ENCODE data around the gene ITGAE. TPM values are rescaled to one million over a fixed set of nuclear protein-coding genes. Genes with fewer than 3 reads are reported as not detected.

ITGAE gene
- total and polyA plus RNA-seq, 7 experiments from 2014 or later, result 16.3 to 44.9 (median 23.6) TPM

- H3K36me3 Mint-ChIP-seq, result no peaks in the 10 kb centered on the region
- no peak overlapping the region for H3K4me3 ChIP-seq (ENCODE audit: low read length)
- CTCF ChIA-PET, result interaction anchor here (0.7 kb wide), 1 partner anchor 777 kb away, joined by 4 read pairs; no protein-coding TSS in a partner anchor
- H3K36me3 ChIP-seq (ENCODE audit: control insufficient read depth in 2 of 3, insufficient read depth in 3 of 3, low read length in 3 of 3), result no peaks in the 10 kb centered on the region
- no peak overlapping the region for H3K27ac ChIP-seq (ENCODE audit: low read depth, low read length)
- POLR2A ChIA-PET, result no interaction called here
- peaks cover 8 to 31% of the 10 kb centered on the region in 2 donors for H3K4me1 ChIP-seq (ENCODE audit: control insufficient read depth in 2 of 2, insufficient read depth in 2 of 2, low read length in 2 of 2)
- no peak for ATAC-seq
- H3K27ac Mint-ChIP-seq, result peak overlapping the region in 1 of 9 donors; percentile 14
- peaks cover 7 to 33% (median 22%) of the 10 kb centered on the region in 7 donors for H3K4me1 Mint-ChIP-seq
- H3K27me3 Mint-ChIP-seq, result peaks cover 0 to 5% (median 0%) of the 10 kb centered on the region in 5 donors
- no peaks in the 10 kb centered on the region for H3K9me3 Mint-ChIP-seq
- no peak overlapping the region for H3K4me3 Mint-ChIP-seq
- H3K27me3 ChIP-seq (ENCODE audit: control insufficient read depth in 2 of 2, insufficient read depth in 2 of 2, low read length in 2 of 2), result no peaks in the 10 kb centered on the region
- no peak for DNase-seq
- intact Hi-C loops (cut with micrococcal nuclease), result loop anchor here in 1 of 2 donors (5.0 kb wide), 1 partner anchor 37 kb away; no protein-coding TSS in a partner anchor
- H3K9me3 ChIP-seq (ENCODE audit: control insufficient read depth in 2 of 3, low read length in 3 of 3), result no peaks in the 10 kb centered on the region
Observed at GRCh38 chr17:3773966-3774365, 27.0 kb downstream of the ITGAE start.

GRCh38 chr17:3773511-3773910 lies 27.5 kb downstream of the ITGAE start:
- no peak overlapping the region for H3K27ac Mint-ChIP-seq
- Histone ChIP-seq H3K27ac (ENCODE audit: low read depth, low read length) (no peak overlapping the region), H3K9me3 (ENCODE audit: control insufficient read depth in 2 of 3, low read length in 3 of 3) (no peaks in the 10 kb centered on the region), H3K4me1 (ENCODE audit: control insufficient read depth in 2 of 2, insufficient read depth in 2 of 2, low read length in 2 of 2) (peaks cover 8 to 36% of the 10 kb centered on the region in 2 donors), H3K27me3 (ENCODE audit: control insufficient read depth in 2 of 2, insufficient read depth in 2 of 2, low read length in 2 of 2) (no peaks in the 10 kb centered on the region), H3K4me3 (ENCODE audit: low read length) (no peak overlapping the region), H3K36me3 (ENCODE audit: control insufficient read depth in 2 of 3, insufficient read depth in 3 of 3, low read length in 3 of 3) (no peaks in the 10 kb centered on the region)
- peaks cover 0 to 5% (median 0%) of the 10 kb centered on the region in 5 donors for H3K27me3 Mint-ChIP-seq
- no peak overlapping the region for H3K4me3 Mint-ChIP-seq
- no peak for DNase-seq
- peaks cover 10 to 38% (median 25%) of the 10 kb centered on the region in 7 donors for H3K4me1 Mint-ChIP-seq
- POLR2A ChIA-PET, result interaction anchor here (1.0 kb wide), 1 partner anchor 16 kb away, joined by 3 read pairs; no protein-coding TSS in a partner anchor
- peaks cover 0 to 1% (median 0%) of the 10 kb centered on the region in 11 donors for H3K9me3 Mint-ChIP-seq
- intact Hi-C loops (cut with micrococcal nuclease), result loop anchor here in 1 of 2 donors (5.0 kb wide), 1 partner anchor 36 kb away; no protein-coding TSS in a partner anchor
- H3K36me3 Mint-ChIP-seq, result peaks cover 0 to 2% (median 0%) of the 10 kb centered on the region in 5 donors
- ATAC-seq, result no peak
- CTCF ChIA-PET, result no interaction called here

- H3K4me1 ChIP-seq (ENCODE audit: control insufficient read depth in 2 of 2, insufficient read depth in 2 of 2, low read length in 2 of 2), result peaks cover 8 to 42% of the 10 kb centered on the region in 2 donors
- ATAC-seq (no peak), DNase-seq (no peak)
- Mint-ChIP-seq H3K9me3 (peaks cover 0 to 4% (median 0%) of the 10 kb centered on the region in 11 donors), H3K4me1 (peaks cover 10 to 43% (median 28%) of the 10 kb centered on the region in 7 donors), H3K4me3 (peak overlapping the region in 2 of 10 donors; percentile 14 to 23), H3K36me3 (peaks cover 0 to 3% (median 0%) of the 10 kb centered on the region in 5 donors), H3K27me3 (peaks cover 0 to 5% (median 0%) of the 10 kb centered on the region in 5 donors), H3K27ac (no peak overlapping the region)
- H3K4me3 ChIP-seq (ENCODE audit: low read length), result no peak overlapping the region
- no peaks in the 10 kb centered on the region for H3K27me3 ChIP-seq (ENCODE audit: control insufficient read depth in 2 of 2, insufficient read depth in 2 of 2, low read length in 2 of 2)
- H3K27ac ChIP-seq (ENCODE audit: low read depth, low read length), result no peak overlapping the region
- no peaks in the 10 kb centered on the region for H3K9me3 ChIP-seq (ENCODE audit: control insufficient read depth in 2 of 3, low read length in 3 of 3)
- H3K36me3 ChIP-seq (ENCODE audit: control insufficient read depth in 2 of 3, insufficient read depth in 3 of 3, low read length in 3 of 3), result no peaks in the 10 kb centered on the region
- ChIA-PET POLR2A (interaction anchor here (1.0 kb wide), 1 partner anchor 17 kb away, joined by 3 read pairs; no protein-coding TSS in a partner anchor), CTCF (interaction anchor here (2.1 kb wide), 1 partner anchor 34 kb away, joined by 7 read pairs; no protein-coding TSS in a partner anchor)
- intact Hi-C loops (cut with micrococcal nuclease), result loop anchor here in 1 of 2 donors (5.0 kb wide), 1 partner anchor 35 kb away; no protein-coding TSS in a partner anchor
Observed at GRCh38 chr17:3772764-3773163, 28.2 kb downstream of the ITGAE start.

GRCh38 chr17:3771140-3771539 lies 29.8 kb downstream of the ITGAE start:
- Histone ChIP-seq H3K4me3 (ENCODE audit: low read length) (no peak overlapping the region), H3K4me1 (ENCODE audit: control insufficient read depth in 2 of 2, insufficient read depth in 2 of 2, low read length in 2 of 2) (peaks cover 10 to 56% of the 10 kb centered on the region in 2 donors), H3K9me3 (ENCODE audit: control insufficient read depth in 2 of 3, low read length in 3 of 3) (no peaks in the 10 kb centered on the region), H3K36me3 (ENCODE audit: control insufficient read depth in 2 of 3, insufficient read depth in 3 of 3, low read length in 3 of 3) (no peaks in the 10 kb centered on the region), H3K27me3 (ENCODE audit: control insufficient read depth in 2 of 2, insufficient read depth in 2 of 2, low read length in 2 of 2) (no peaks in the 10 kb centered on the region), H3K27ac (ENCODE audit: low read depth, low read length) (no peak overlapping the region)
- intact Hi-C loops (cut with micrococcal nuclease), result loop anchor here in 1 of 2 donors (5.0 kb wide), 1 partner anchor 34 kb away; no protein-coding TSS in a partner anchor
- peak; percentile 57 for ATAC-seq
- Mint-ChIP-seq H3K4me3 (peak overlapping the region in 7 of 10 donors; percentile 0 to 49 (median 22)), H3K27me3 (peaks cover 0 to 5% (median 0%) of the 10 kb centered on the region in 5 donors), H3K36me3 (peaks cover 0 to 8% (median 0%) of the 10 kb centered on the region in 5 donors), H3K4me1 (peaks cover 18 to 57% (median 38%) of the 10 kb centered on the region in 7 donors), H3K9me3 (peaks cover 0 to 8% (median 0%) of the 10 kb centered on the region in 11 donors), H3K27ac (peak overlapping the region in 8 of 9 donors; percentile 46 to 90 (median 64))
- ChIA-PET CTCF (interaction anchor here (0.6 to 2.1 kb wide), 5 partner anchors 33 to 63 kb away, joined by 3 to 7 read pairs (median 3); no protein-coding TSS in a partner anchor), POLR2A (interaction anchor here (0.9 kb wide), 1 partner anchor 18 kb away, joined by 6 read pairs; no protein-coding TSS in a partner anchor)
- DNase-seq, result peak in 2 of 9 donors; percentile 30 to 76

- Histone ChIP-seq H3K4me1 (ENCODE audit: control insufficient read depth in 2 of 2, insufficient read depth in 2 of 2, low read length in 2 of 2) (peaks cover 17 to 63% of the 10 kb centered on the region in 2 donors), H3K36me3 (ENCODE audit: control insufficient read depth in 2 of 3, insufficient read depth in 3 of 3, low read length in 3 of 3) (no peaks in the 10 kb centered on the region), H3K27me3 (ENCODE audit: control insufficient read depth in 2 of 2, insufficient read depth in 2 of 2, low read length in 2 of 2) (no peaks in the 10 kb centered on the region), H3K27ac (ENCODE audit: low read depth, low read length) (no peak overlapping the region), H3K4me3 (ENCODE audit: low read length) (no peak overlapping the region), H3K9me3 (ENCODE audit: control insufficient read depth in 2 of 3, low read length in 3 of 3) (no peaks in the 10 kb centered on the region)
- Mint-ChIP-seq H3K9me3 (peaks cover 0 to 8% (median 0%) of the 10 kb centered on the region in 11 donors), H3K27me3 (peaks cover 0 to 5% (median 0%) of the 10 kb centered on the region in 5 donors), H3K36me3 (peaks cover 0 to 10% (median 0%) of the 10 kb centered on the region in 5 donors), H3K27ac (peak overlapping the region in 5 of 9 donors; percentile 5 to 90 (median 59)), H3K4me3 (peak overlapping the region in 1 of 10 donors; percentile 6), H3K4me1 (peaks cover 24 to 63% (median 44%) of the 10 kb centered on the region in 7 donors)
- ATAC-seq (peak; percentile 70), DNase-seq (peak in 1 of 9 donors; percentile 34)
- ChIA-PET CTCF (interaction anchor here (0.9 to 1.1 kb wide), 2 partner anchors 15 to 50 kb away, joined by 3 read pairs; no protein-coding TSS in a partner anchor), POLR2A (interaction anchor here (0.9 kb wide), 1 partner anchor 17 kb away, joined by 6 read pairs; no protein-coding TSS in a partner anchor)
- intact Hi-C loops (cut with micrococcal nuclease), result loop anchor here in 1 of 2 donors (5.0 kb wide), 1 partner anchor 33 kb away; no protein-coding TSS in a partner anchor
Observed at GRCh38 chr17:3770466-3770865, 30.5 kb downstream of the ITGAE start.

- POLR2A ChIA-PET, result no interaction called here
- Mint-ChIP-seq H3K9me3 (peaks cover 0 to 8% (median 0%) of the 10 kb centered on the region in 11 donors), H3K36me3 (peaks cover 0 to 10% (median 0%) of the 10 kb centered on the region in 5 donors), H3K4me3 (peak overlapping the region in 4 of 10 donors; percentile 0 to 33 (median 22)), H3K27ac (peak overlapping the region in 8 of 9 donors; percentile 2 to 79 (median 52)), H3K27me3 (peaks cover 0 to 5% (median 0%) of the 10 kb centered on the region in 5 donors), H3K4me1 (peaks cover 27 to 76% (median 57%) of the 10 kb centered on the region in 7 donors)
- Histone ChIP-seq H3K27ac (ENCODE audit: low read depth, low read length) (no peak overlapping the region), H3K27me3 (ENCODE audit: control insufficient read depth in 2 of 2, insufficient read depth in 2 of 2, low read length in 2 of 2) (no peaks in the 10 kb centered on the region), H3K4me3 (ENCODE audit: low read length) (no peak overlapping the region), H3K9me3 (ENCODE audit: control insufficient read depth in 2 of 3, low read length in 3 of 3) (no peaks in the 10 kb centered on the region), H3K4me1 (ENCODE audit: control insufficient read depth in 2 of 2, insufficient read depth in 2 of 2, low read length in 2 of 2) (peaks cover 22 to 75% of the 10 kb centered on the region in 2 donors), H3K36me3 (ENCODE audit: control insufficient read depth in 2 of 3, insufficient read depth in 3 of 3, low read length in 3 of 3) (no peaks in the 10 kb centered on the region)
- intact Hi-C loops (cut with micrococcal nuclease), result no loop called here
- ATAC-seq (no peak), DNase-seq (no peak)
- CTCF ChIA-PET, result no interaction called here
Observed at GRCh38 chr17:3768769-3769168, 32.2 kb downstream of the ITGAE start.

Data from naive thymus-derived CD4-positive, alpha-beta T cell (primary cell).